Measurements from ENCODE around the gene LDLRAD1.

- TF ChIP-seq CREB1 (CRISPR knock-in tag; IDR thresholded peaks at IDR 0.05; ENCODE audit: low read depth) (no peak), EZH2 (IDR thresholded peaks at IDR 0.05; ENCODE audit: low read depth, unreplicated experiment) (no peak)
Observed at GRCh38 chr1:53966794-53967193, 51.2 kb downstream of the LDLRAD1 start.
